Measurements from ENCODE around the gene ZNG1A. TPM values are rescaled to one million over a fixed set of nuclear protein-coding genes. Genes with fewer than 3 reads are reported as not detected.
A peak's percentile ranks its signal among the peaks of the same experiment; 100 is the strongest.

Gene ZNG1A
- total RNA-seq, 1 experiment from 2014 or later: 69.1 TPM

DNA sequence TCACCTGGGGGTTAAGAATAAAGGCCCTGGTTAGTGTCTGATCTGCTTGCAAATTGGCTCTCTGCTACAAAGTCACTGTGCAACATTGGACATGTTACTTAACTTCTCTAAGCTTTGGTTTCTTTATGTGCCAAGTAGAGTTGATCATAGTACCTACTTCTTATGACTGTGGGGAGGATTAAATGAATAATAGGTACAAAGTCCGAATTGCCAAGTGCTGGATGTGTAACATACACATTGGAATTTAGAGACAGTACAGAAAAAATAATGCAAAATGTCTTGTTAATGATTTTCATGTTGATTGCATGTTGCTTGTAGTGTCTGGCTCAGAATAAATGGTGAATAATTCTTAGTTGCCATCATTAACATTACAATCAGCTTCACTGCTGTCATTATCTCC is 38.0 kb upstream of the ZNG1A start:
- Histone ChIP-seq H3K27me3 (ENCODE audit: low read length) (no peaks in the 10 kb centered on the region), H3K4me2 (ENCODE audit: low read length) (no peak overlapping the region), H3K4me1 (ENCODE audit: insufficient read depth, low read length) (peaks cover 4% of the 10 kb centered on the region; the same call in 1 of the 2 replicates), H3K9ac (ENCODE audit: low read length) (no peak overlapping the region), H3K9me2 (replicated peaks; ENCODE audit: low read length) (no peaks in the 10 kb centered on the region), H3K27ac (ENCODE audit: low read length) (no peak overlapping the region), H3F3A (ENCODE audit: low read length, unreplicated experiment) (no peaks in the 10 kb centered on the region), H3K9me3 (ENCODE audit: low read length) (no peaks in the 10 kb centered on the region), H3K36me3 (ENCODE audit: low read depth, low read length) (no peaks in the 10 kb centered on the region), H2AFZ (ENCODE audit: low read length) (no peak overlapping the region), H3K79me2 (ENCODE audit: low read length) (no peaks in the 10 kb centered on the region), H4K20me1 (ENCODE audit: low read length) (no peaks in the 10 kb centered on the region), H3K4me3 (ENCODE audit: low read length) (no peak overlapping the region)
- no peak for DNase-seq
- CTCF ChIA-PET: no interaction called here
- no peak for TF ChIP-seq EZH2phosphoT487 (IDR thresholded peaks at IDR 0.05; ENCODE audit: borderline replicate concordance, low read length)
- no peak for TF ChIP-seq EZH2 (IDR thresholded peaks at IDR 0.05; ENCODE audit: low read length, unreplicated experiment)
- TF ChIP-seq, protein P1, sequence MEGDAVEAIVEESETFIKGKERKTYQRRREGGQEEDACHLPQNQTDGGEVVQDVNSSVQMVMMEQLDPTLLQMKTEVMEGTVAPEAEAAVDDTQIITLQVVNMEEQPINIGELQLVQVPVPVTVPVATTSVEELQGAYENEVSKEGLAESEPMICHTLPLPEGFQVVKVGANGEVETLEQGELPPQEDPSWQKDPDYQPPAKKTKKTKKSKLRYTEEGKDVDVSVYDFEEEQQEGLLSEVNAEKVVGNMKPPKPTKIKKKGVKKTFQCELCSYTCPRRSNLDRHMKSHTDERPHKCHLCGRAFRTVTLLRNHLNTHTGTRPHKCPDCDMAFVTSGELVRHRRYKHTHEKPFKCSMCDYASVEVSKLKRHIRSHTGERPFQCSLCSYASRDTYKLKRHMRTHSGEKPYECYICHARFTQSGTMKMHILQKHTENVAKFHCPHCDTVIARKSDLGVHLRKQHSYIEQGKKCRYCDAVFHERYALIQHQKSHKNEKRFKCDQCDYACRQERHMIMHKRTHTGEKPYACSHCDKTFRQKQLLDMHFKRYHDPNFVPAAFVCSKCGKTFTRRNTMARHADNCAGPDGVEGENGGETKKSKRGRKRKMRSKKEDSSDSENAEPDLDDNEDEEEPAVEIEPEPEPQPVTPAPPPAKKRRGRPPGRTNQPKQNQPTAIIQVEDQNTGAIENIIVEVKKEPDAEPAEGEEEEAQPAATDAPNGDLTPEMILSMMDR (conservative IDR thresholded peaks at IDR 0.05; ENCODE audit: low read depth, low read length): no peak
- intact Hi-C loops (cut with micrococcal nuclease): no loop called here
- POLR2A ChIA-PET (ENCODE audit: unreplicated experiment): no interaction called here
- BruUV-seq (replicated peaks): no TSS peak
- no peak for ATAC-seq

DNA sequence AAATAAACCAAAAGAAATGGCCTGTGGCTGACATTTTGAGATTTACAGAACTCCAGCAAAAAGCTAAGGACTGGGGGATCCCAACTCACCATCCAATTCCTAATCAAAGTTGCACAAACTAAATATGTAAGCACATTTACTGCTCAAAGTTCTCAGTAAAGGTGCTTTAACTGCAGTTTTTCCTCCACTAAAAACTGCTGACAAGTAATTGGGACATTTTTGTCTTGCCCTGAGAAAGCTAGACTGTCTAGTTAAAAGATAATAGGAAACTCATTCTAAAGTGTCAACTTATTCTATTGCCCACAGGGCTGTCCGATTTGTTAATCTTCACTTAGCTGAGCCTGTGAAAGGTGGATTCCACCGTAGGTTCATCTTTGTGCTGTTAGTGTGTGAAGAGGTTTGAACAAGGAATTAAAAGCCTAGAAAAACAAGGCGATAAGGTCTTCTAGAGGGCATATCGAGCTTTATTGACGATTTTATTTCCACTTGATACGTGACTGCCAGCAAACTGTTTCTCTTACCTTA is 36.8 kb upstream of the ZNG1A start:
- intact Hi-C loops (cut with micrococcal nuclease): loop anchor here (2.0 kb wide), 1 partner anchor 23 kb away; no protein-coding TSS in a partner anchor
- Histone ChIP-seq H3K4me1 (ENCODE audit: insufficient read depth, low read length) (peaks cover 4% of the 10 kb centered on the region; the same call in 1 of the 2 replicates), H3K9me3 (ENCODE audit: low read length) (no peaks in the 10 kb centered on the region), H3K9ac (ENCODE audit: low read length) (no peak overlapping the region), H4K20me1 (ENCODE audit: low read length) (no peaks in the 10 kb centered on the region), H3K79me2 (ENCODE audit: low read length) (no peaks in the 10 kb centered on the region), H2AFZ (ENCODE audit: low read length) (peak overlapping the region; percentile 87), H3K4me3 (ENCODE audit: low read length) (peak overlapping the region; percentile 79), H3K4me2 (ENCODE audit: low read length) (peak overlapping the region; percentile 90), H3K9me2 (replicated peaks; ENCODE audit: low read length) (no peaks in the 10 kb centered on the region), H3K27me3 (ENCODE audit: low read length) (no peaks in the 10 kb centered on the region), H3K36me3 (ENCODE audit: low read depth, low read length) (no peaks in the 10 kb centered on the region), H3F3A (ENCODE audit: low read length, unreplicated experiment) (no peaks in the 10 kb centered on the region), H3K27ac (ENCODE audit: low read length) (no peak overlapping the region)
- ChIA-PET POLR2A (ENCODE audit: unreplicated experiment) (interaction anchor here (0.6 to 0.7 kb wide), 2 partner anchors 10 to 595 kb away, joined by 3 to 12 read pairs; no protein-coding TSS in a partner anchor), CTCF (no interaction called here)
- no peak for DNase-seq
- no peak for ATAC-seq
- TF ChIP-seq, protein P1 (conservative IDR thresholded peaks at IDR 0.05; ENCODE audit: low read depth, low read length): no peak
- TF ChIP-seq EZH2phosphoT487 (IDR thresholded peaks at IDR 0.05; ENCODE audit: borderline replicate concordance, low read length) (no peak), EZH2 (IDR thresholded peaks at IDR 0.05; ENCODE audit: low read length, unreplicated experiment) (no peak)
- TSS peak; percentile 65 for BruUV-seq (replicated peaks)
